Nephron (organoid): Measurements from ENCODE around the gene TUBGCP6.

Source experiments
- H3K27ac Mint-ChIP-seq, 3 experiments: 2 replicates each; pipeline ENCODE4 v1.8.0; 2020; ENCODE audit warnings: mixed read lengths in 3 of 3, mild to moderate bottlenecking in 2 of 3, moderate library complexity in 1 of 3
- H3K27me3 Mint-ChIP-seq: 2 replicates; pipeline ENCODE4 v1.8.0; 2021; ENCODE audit warnings: low read depth, mild to moderate bottlenecking, moderate library complexity, mixed read lengths
- H3K36me3 Mint-ChIP-seq: 2 replicates; pipeline ENCODE4 v1.8.0; 2020; ENCODE audit warnings: low read depth, mixed read lengths
- H3K4me1 Mint-ChIP-seq: 2 replicates; pipeline ENCODE4 v1.8.0; 2020; ENCODE audit warnings: mixed read lengths
- H3K4me3 Mint-ChIP-seq, 3 experiments: 2 replicates each; pipeline ENCODE4 v1.8.0; 2020; ENCODE audit warnings: mild to moderate bottlenecking in 3 of 3, mixed read lengths in 3 of 3, moderate library complexity in 2 of 3
- H3K9me3 Mint-ChIP-seq: 2 replicates; pipeline ENCODE4 v1.8.0; 2020; ENCODE audit warnings: mixed read lengths
- CTCF ChIP-seq, 3 experiments: fragments of 200-600 bp; sonication (generic); IDR thresholded peaks; one replicate each; pipeline ENCODE4 v1.5.0; 2021; ENCODE audit warnings: antibody characterized with exemption in 3 of 3; ENCODE audit not compliant: unreplicated experiment in 3 of 3

The TUBGCP6 gene

GRCh38 chr22:50268655-50269113 lies 23.9 kb upstream of the TUBGCP6 start:
- Mint-ChIP-seq H3K9me3 (no peaks in the 10 kb centered on the region), H3K4me3 (peak overlapping the region; percentile 55 to 81 (median 68)), H3K4me1 (peaks cover 5% of the 10 kb centered on the region), H3K27ac (no peak overlapping the region), H3K36me3 (peaks cover under 1% of the 10 kb centered on the region), H3K27me3 (peaks cover 17% of the 10 kb centered on the region)
- no peak for TF ChIP-seq CTCF (IDR thresholded peaks at IDR 0.05; ENCODE audit: unreplicated experiment in 3 of 3)

GRCh38 chr22:50267591-50268390 lies 23.0 kb upstream of the TUBGCP6 start:
- no peak overlapping the region for H3K27ac Mint-ChIP-seq
- H3K9me3 Mint-ChIP-seq = no peaks in the 10 kb centered on the region
- TF ChIP-seq CTCF (IDR thresholded peaks at IDR 0.05; ENCODE audit: unreplicated experiment in 3 of 3) = no peak
- H3K27me3 Mint-ChIP-seq = peaks cover 17% of the 10 kb centered on the region
- H3K4me1 Mint-ChIP-seq = peaks cover 4% of the 10 kb centered on the region
- peak overlapping the region in 2 of 3 experiments; percentile 68 to 81 for H3K4me3 Mint-ChIP-seq
- no peaks in the 10 kb centered on the region for H3K36me3 Mint-ChIP-seq

GRCh38 chr22:50266994-50267393 lies 22.2 kb upstream of the TUBGCP6 start:
- no peaks in the 10 kb centered on the region for H3K36me3 Mint-ChIP-seq
- H3K4me3 Mint-ChIP-seq = no peak overlapping the region
- H3K27me3 Mint-ChIP-seq = peaks cover 22% of the 10 kb centered on the region
- H3K4me1 Mint-ChIP-seq = peaks cover 4% of the 10 kb centered on the region
- H3K27ac Mint-ChIP-seq = no peak overlapping the region
- TF ChIP-seq CTCF (IDR thresholded peaks at IDR 0.05; ENCODE audit: unreplicated experiment in 3 of 3) = no peak
- no peaks in the 10 kb centered on the region for H3K9me3 Mint-ChIP-seq

GRCh38 chr22:50264946-50265669 lies 20.3 kb upstream of the TUBGCP6 start:
- Mint-ChIP-seq H3K27ac (no peak overlapping the region), H3K36me3 (no peaks in the 10 kb centered on the region), H3K4me1 (peaks cover 4% of the 10 kb centered on the region), H3K9me3 (no peaks in the 10 kb centered on the region), H3K4me3 (peak overlapping the region in 2 of 3 experiments; percentile 22 to 67), H3K27me3 (peaks cover 17% of the 10 kb centered on the region)
- no peak for TF ChIP-seq CTCF (IDR thresholded peaks at IDR 0.05; ENCODE audit: unreplicated experiment in 3 of 3)

GRCh38 chr22:50264104-50264745 lies 19.4 kb upstream of the TUBGCP6 start:
- no peaks in the 10 kb centered on the region for H3K9me3 Mint-ChIP-seq
- H3K4me1 Mint-ChIP-seq = peaks cover 4% of the 10 kb centered on the region
- H3K27ac Mint-ChIP-seq = no peak overlapping the region
- no peak for TF ChIP-seq CTCF (IDR thresholded peaks at IDR 0.05; ENCODE audit: unreplicated experiment in 3 of 3)
- peak overlapping the region in 2 of 3 experiments; percentile 11 to 23 for H3K4me3 Mint-ChIP-seq
- H3K36me3 Mint-ChIP-seq = no peaks in the 10 kb centered on the region
- peaks cover 14% of the 10 kb centered on the region for H3K27me3 Mint-ChIP-seq
